ENCODE data around the gene DMBT1.

- TF ChIP-seq CTCF (IDR thresholded peaks at IDR 0.05) (no peak), POLR2AphosphoS5 (IDR thresholded peaks at IDR 0.05; ENCODE audit: insufficient read depth in 1 of 2, low read depth in 1 of 2) (no peak)
Measured at GRCh38 chr10:122640921-122641320, 80.4 kb downstream of the DMBT1 start.
